Measurements from ENCODE around the gene SMIM12. TPM values are rescaled to one million over a fixed set of nuclear protein-coding genes. Genes with fewer than 3 reads are reported as not detected.

Gene SMIM12
- polyA plus RNA-seq, 1 donor from 2014 or later, result 42.6 TPM

- Histone ChIP-seq H3K4me2 (ENCODE audit: low read length) (no peak overlapping the region), H3K27me3 (ENCODE audit: insufficient read depth, low read depth, low read length) (no peaks in the 10 kb centered on the region), H3K79me2 (replicated peaks; ENCODE audit: insufficient read depth, low read length) (no peaks in the 10 kb centered on the region), H3F3A (ENCODE audit: insufficient read depth, low read length, poor library complexity, severe bottlenecking) (no peaks in the 10 kb centered on the region), H3K9me3 (ENCODE audit: low read length) (peaks cover 5% of the 10 kb centered on the region), H2AFZ (ENCODE audit: low read depth, low read length) (no peak overlapping the region), H4K20me1 (ENCODE audit: insufficient read depth) (no peaks in the 10 kb centered on the region), H3K9ac (ENCODE audit: low read length) (no peak overlapping the region), H3K4me3 (ENCODE audit: low read length) (no peak overlapping the region), H3K9me2 (ENCODE audit: insufficient read depth, low read length) (no peaks in the 10 kb centered on the region), H3K27ac (ENCODE audit: low read length) (no peak overlapping the region), H3K36me3 (ENCODE audit: insufficient read depth, low read length) (no peaks in the 10 kb centered on the region)
- TF ChIP-seq EZH2 (IDR thresholded peaks at IDR 0.05; ENCODE audit: borderline replicate concordance, insufficient read depth, low read length, poor library complexity, severe bottlenecking), result no peak
These were observed 37.1 kb upstream of the SMIM12 start for GRCh38 chr1:34896612-34897011.

DNA sequence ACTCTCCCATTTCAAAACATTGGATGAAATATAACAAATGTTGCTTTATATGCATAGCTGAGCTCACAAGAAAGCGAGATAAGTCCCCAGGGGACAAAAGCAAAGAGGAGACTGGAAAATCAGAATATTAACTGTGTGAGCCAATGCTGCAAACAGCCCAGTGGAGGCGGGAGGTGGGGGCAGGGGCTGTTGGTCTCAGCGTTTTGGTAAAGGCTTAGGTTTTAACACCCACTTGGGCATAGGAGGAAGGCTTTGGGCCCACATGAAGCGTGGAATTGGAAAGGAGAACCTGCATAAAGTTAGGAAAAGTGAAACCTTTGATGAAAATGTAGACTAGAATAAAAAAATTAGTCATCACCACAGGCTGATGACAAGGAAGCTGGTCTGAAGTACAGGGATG, 30.2 kb upstream of the SMIM12 start:
- Histone ChIP-seq H3K9ac (ENCODE audit: low read length) (no peak overlapping the region), H3K79me2 (replicated peaks; ENCODE audit: insufficient read depth, low read length) (no peaks in the 10 kb centered on the region), H4K20me1 (ENCODE audit: insufficient read depth) (no peaks in the 10 kb centered on the region), H3K27me3 (ENCODE audit: insufficient read depth, low read depth, low read length) (peaks cover 14% of the 10 kb centered on the region), H3K27ac (ENCODE audit: low read length) (no peak overlapping the region), H2AFZ (ENCODE audit: low read depth, low read length) (no peak overlapping the region), H3F3A (ENCODE audit: insufficient read depth, low read length, poor library complexity, severe bottlenecking) (no peaks in the 10 kb centered on the region), H3K9me2 (ENCODE audit: insufficient read depth, low read length) (no peaks in the 10 kb centered on the region), H3K9me3 (ENCODE audit: low read length) (peaks cover 5% of the 10 kb centered on the region), H3K4me2 (ENCODE audit: low read length) (no peak overlapping the region), H3K36me3 (ENCODE audit: insufficient read depth, low read length) (peaks cover 3% of the 10 kb centered on the region), H3K4me3 (ENCODE audit: low read length) (no peak overlapping the region)
- no peak for TF ChIP-seq POLR2AphosphoS5 (IDR thresholded peaks at IDR 0.05)
- no peak for TF ChIP-seq REST (IDR thresholded peaks at IDR 0.05; ENCODE audit: borderline replicate concordance)
- TF ChIP-seq SMC3 (conservative IDR thresholded peaks at IDR 0.05; ENCODE audit: poor library complexity), result no peak
- TF ChIP-seq EZH2 (IDR thresholded peaks at IDR 0.05; ENCODE audit: borderline replicate concordance, insufficient read depth, low read length, poor library complexity, severe bottlenecking), result no peak
- TF ChIP-seq EP300 (conservative IDR thresholded peaks at IDR 0.05; ENCODE audit: poor library complexity, severe bottlenecking), result no peak
- no peak for TF ChIP-seq MXI1 (conservative IDR thresholded peaks at IDR 0.05; ENCODE audit: poor library complexity, severe bottlenecking)
- no peak for TF ChIP-seq TAF1 (IDR thresholded peaks at IDR 0.05; ENCODE audit: low read depth)
- TF ChIP-seq, protein P1, sequence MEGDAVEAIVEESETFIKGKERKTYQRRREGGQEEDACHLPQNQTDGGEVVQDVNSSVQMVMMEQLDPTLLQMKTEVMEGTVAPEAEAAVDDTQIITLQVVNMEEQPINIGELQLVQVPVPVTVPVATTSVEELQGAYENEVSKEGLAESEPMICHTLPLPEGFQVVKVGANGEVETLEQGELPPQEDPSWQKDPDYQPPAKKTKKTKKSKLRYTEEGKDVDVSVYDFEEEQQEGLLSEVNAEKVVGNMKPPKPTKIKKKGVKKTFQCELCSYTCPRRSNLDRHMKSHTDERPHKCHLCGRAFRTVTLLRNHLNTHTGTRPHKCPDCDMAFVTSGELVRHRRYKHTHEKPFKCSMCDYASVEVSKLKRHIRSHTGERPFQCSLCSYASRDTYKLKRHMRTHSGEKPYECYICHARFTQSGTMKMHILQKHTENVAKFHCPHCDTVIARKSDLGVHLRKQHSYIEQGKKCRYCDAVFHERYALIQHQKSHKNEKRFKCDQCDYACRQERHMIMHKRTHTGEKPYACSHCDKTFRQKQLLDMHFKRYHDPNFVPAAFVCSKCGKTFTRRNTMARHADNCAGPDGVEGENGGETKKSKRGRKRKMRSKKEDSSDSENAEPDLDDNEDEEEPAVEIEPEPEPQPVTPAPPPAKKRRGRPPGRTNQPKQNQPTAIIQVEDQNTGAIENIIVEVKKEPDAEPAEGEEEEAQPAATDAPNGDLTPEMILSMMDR (IDR thresholded peaks at IDR 0.05; ENCODE audit: poor library complexity, severe bottlenecking), result no peak
- TF ChIP-seq RAD21 (conservative IDR thresholded peaks at IDR 0.05), result no peak

GRCh38 chr1:34887593-34887992, 28.0 kb upstream of the SMIM12 start:
- H4K20me1 ChIP-seq (ENCODE audit: insufficient read depth), result no peaks in the 10 kb centered on the region
- no peaks in the 10 kb centered on the region for H3K9me2 ChIP-seq (ENCODE audit: insufficient read depth, low read length)
- H2AFZ ChIP-seq (ENCODE audit: low read depth, low read length), result no peak overlapping the region
- peaks cover 3% of the 10 kb centered on the region for H3K36me3 ChIP-seq (ENCODE audit: insufficient read depth, low read length)
- no peaks in the 10 kb centered on the region for H3K79me2 ChIP-seq (replicated peaks; ENCODE audit: insufficient read depth, low read length)
- no peaks in the 10 kb centered on the region for H3F3A ChIP-seq (ENCODE audit: insufficient read depth, low read length, poor library complexity, severe bottlenecking)
- peaks cover 4% of the 10 kb centered on the region for H3K9me3 ChIP-seq (ENCODE audit: low read length)
- no peak overlapping the region for H3K4me3 ChIP-seq (ENCODE audit: low read length)
- peaks cover 17% of the 10 kb centered on the region for H3K27me3 ChIP-seq (ENCODE audit: insufficient read depth, low read depth, low read length)
- H3K4me2 ChIP-seq (ENCODE audit: low read length), result no peak overlapping the region
- no peak for TF ChIP-seq POLR2AphosphoS5 (IDR thresholded peaks at IDR 0.05)
- TF ChIP-seq REST (IDR thresholded peaks at IDR 0.05; ENCODE audit: borderline replicate concordance), result no peak
- TF ChIP-seq EP300 (conservative IDR thresholded peaks at IDR 0.05; ENCODE audit: poor library complexity, severe bottlenecking), result no peak
- TF ChIP-seq SMC3 (conservative IDR thresholded peaks at IDR 0.05; ENCODE audit: poor library complexity), result no peak
- no peak for TF ChIP-seq TAF1 (IDR thresholded peaks at IDR 0.05; ENCODE audit: low read depth)
- no peak for TF ChIP-seq EZH2 (IDR thresholded peaks at IDR 0.05; ENCODE audit: borderline replicate concordance, insufficient read depth, low read length, poor library complexity, severe bottlenecking)
- no peak for TF ChIP-seq MXI1 (conservative IDR thresholded peaks at IDR 0.05; ENCODE audit: poor library complexity, severe bottlenecking)
- no peak for TF ChIP-seq RAD21 (conservative IDR thresholded peaks at IDR 0.05)
- TF ChIP-seq, protein P1 (IDR thresholded peaks at IDR 0.05; ENCODE audit: poor library complexity, severe bottlenecking), result no peak
- H3K9ac ChIP-seq (ENCODE audit: low read length), result no peak overlapping the region
- no peak overlapping the region for H3K27ac ChIP-seq (ENCODE audit: low read length)

All from neural cell (in vitro differentiated cells).